ENCODE data around the gene HIRA. TPM values are rescaled to one million over a fixed set of nuclear protein-coding genes. Genes with fewer than 3 reads are reported as not detected.

HIRA gene
- total and polyA plus RNA-seq, 9 of the 15 experiments (the other 6 are each of a cell fraction or from before 2014, with no cell fraction given) = 0.96 to 132 (median 58.4) TPM

DNA sequence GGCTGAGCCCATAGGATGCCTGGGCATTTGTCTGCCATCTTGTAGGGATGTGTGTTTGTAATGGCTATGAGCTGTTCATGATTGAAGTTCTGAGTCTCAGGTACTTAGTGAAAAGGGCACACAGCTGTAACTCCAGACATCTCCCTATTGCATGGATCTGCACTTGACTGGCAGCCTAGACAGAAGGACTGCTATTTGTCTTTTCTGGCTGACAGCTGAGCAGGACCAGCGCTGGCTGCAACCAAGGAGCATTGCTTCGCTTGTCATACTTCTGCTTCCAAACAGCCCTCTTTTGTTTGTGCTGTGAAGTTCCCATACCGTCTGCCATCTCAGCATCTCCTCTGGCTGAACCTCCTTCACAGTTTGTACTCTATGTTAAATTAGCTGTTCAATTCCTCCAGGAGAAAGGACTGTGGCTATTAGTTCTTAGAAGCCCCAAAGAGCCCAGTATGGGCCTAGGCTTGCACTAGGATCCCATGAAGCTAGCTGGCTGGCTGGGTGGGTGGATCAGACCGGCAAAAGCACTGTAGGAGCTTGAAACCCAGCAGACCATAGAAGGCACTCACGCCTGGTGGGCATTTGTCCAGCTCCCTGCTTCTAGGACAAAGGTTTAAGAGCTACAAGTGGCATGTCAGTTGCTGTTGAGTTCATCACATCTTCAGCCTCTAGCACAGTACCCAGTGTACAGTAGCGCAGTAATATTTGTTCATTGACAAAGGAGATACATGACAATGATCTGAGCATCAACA is 20.4 kb downstream of the HIRA start (continued):
- TF ChIP-seq, protein P1, sequence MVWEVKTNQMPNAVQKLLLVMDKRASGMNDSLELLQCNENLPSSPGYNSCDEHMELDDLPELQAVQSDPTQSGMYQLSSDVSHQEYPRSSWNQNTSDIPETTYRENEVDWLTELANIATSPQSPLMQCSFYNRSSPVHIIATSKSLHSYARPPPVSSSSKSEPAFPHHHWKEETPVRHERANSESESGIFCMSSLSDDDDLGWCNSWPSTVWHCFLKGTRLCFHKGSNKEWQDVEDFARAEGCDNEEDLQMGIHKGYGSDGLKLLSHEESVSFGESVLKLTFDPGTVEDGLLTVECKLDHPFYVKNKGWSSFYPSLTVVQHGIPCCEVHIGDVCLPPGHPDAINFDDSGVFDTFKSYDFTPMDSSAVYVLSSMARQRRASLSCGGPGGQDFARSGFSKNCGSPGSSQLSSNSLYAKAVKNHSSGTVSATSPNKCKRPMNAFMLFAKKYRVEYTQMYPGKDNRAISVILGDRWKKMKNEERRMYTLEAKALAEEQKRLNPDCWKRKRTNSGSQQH (CRISPR knock-in tag; IDR thresholded peaks at IDR 0.05) = no peak
- TF ChIP-seq, protein P2, sequence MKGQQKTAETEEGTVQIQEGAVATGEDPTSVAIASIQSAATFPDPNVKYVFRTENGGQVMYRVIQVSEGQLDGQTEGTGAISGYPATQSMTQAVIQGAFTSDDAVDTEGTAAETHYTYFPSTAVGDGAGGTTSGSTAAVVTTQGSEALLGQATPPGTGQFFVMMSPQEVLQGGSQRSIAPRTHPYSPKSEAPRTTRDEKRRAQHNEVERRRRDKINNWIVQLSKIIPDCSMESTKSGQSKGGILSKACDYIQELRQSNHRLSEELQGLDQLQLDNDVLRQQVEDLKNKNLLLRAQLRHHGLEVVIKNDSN (CRISPR knock-in tag; IDR thresholded peaks at IDR 0.05) = no peak
- TF ChIP-seq ETV5 (CRISPR knock-in tag; IDR thresholded peaks at IDR 0.05; ENCODE audit: low read depth) = no peak
- TF ChIP-seq MYNN (IDR thresholded peaks at IDR 0.05) = no peak
- no peak for TF ChIP-seq MYNN (CRISPR knock-in tag; IDR thresholded peaks at IDR 0.05)
- TF ChIP-seq, protein P3, sequence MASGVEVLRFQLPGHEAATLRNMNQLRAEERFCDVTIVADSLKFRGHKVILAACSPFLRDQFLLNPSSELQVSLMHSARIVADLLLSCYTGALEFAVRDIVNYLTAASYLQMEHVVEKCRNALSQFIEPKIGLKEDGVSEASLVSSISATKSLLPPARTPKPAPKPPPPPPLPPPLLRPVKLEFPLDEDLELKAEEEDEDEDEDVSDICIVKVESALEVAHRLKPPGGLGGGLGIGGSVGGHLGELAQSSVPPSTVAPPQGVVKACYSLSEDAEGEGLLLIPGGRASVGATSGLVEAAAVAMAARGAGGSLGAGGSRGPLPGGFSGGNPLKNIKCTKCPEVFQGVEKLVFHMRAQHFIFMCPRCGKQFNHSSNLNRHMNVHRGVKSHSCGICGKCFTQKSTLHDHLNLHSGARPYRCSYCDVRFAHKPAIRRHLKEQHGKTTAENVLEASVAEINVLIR (CRISPR knock-in tag; IDR thresholded peaks at IDR 0.05) = no peak
- TF ChIP-seq ZNF197 (CRISPR knock-in tag; IDR thresholded peaks at IDR 0.05; ENCODE audit: low read depth) = no peak
- TF ChIP-seq IFI16 (CRISPR knock-in tag; IDR thresholded peaks at IDR 0.05) = no peak
- no peak for TF ChIP-seq JUN (IDR thresholded peaks at IDR 0.05; ENCODE audit: borderline replicate concordance, low read depth, low read length)
- no peak for TF ChIP-seq JUN (CRISPR knock-in tag; IDR thresholded peaks at IDR 0.05; ENCODE audit: borderline replicate concordance)
- TF ChIP-seq KLF1 (tag; IDR thresholded peaks at IDR 0.05) = no peak
- TF ChIP-seq PRPF4 (IDR thresholded peaks at IDR 0.05; ENCODE audit: insufficient read depth, low read depth, low read length, poor library complexity, severe bottlenecking) = no peak
- TF ChIP-seq, protein P4, sequence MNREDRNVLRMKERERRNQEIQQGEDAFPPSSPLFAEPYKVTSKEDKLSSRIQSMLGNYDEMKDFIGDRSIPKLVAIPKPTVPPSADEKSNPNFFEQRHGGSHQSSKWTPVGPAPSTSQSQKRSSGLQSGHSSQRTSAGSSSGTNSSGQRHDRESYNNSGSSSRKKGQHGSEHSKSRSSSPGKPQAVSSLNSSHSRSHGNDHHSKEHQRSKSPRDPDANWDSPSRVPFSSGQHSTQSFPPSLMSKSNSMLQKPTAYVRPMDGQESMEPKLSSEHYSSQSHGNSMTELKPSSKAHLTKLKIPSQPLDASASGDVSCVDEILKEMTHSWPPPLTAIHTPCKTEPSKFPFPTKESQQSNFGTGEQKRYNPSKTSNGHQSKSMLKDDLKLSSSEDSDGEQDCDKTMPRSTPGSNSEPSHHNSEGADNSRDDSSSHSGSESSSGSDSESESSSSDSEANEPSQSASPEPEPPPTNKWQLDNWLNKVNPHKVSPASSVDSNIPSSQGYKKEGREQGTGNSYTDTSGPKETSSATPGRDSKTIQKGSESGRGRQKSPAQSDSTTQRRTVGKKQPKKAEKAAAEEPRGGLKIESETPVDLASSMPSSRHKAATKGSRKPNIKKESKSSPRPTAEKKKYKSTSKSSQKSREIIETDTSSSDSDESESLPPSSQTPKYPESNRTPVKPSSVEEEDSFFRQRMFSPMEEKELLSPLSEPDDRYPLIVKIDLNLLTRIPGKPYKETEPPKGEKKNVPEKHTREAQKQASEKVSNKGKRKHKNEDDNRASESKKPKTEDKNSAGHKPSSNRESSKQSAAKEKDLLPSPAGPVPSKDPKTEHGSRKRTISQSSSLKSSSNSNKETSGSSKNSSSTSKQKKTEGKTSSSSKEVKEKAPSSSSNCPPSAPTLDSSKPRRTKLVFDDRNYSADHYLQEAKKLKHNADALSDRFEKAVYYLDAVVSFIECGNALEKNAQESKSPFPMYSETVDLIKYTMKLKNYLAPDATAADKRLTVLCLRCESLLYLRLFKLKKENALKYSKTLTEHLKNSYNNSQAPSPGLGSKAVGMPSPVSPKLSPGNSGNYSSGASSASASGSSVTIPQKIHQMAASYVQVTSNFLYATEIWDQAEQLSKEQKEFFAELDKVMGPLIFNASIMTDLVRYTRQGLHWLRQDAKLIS (CRISPR knock-in tag; IDR thresholded peaks at IDR 0.05) = no peak
- TF ChIP-seq EWSR1 (IDR thresholded peaks at IDR 0.05; ENCODE audit: borderline replicate concordance, low read depth, partially characterized antibody) = no peak
- TF ChIP-seq, protein P5, sequence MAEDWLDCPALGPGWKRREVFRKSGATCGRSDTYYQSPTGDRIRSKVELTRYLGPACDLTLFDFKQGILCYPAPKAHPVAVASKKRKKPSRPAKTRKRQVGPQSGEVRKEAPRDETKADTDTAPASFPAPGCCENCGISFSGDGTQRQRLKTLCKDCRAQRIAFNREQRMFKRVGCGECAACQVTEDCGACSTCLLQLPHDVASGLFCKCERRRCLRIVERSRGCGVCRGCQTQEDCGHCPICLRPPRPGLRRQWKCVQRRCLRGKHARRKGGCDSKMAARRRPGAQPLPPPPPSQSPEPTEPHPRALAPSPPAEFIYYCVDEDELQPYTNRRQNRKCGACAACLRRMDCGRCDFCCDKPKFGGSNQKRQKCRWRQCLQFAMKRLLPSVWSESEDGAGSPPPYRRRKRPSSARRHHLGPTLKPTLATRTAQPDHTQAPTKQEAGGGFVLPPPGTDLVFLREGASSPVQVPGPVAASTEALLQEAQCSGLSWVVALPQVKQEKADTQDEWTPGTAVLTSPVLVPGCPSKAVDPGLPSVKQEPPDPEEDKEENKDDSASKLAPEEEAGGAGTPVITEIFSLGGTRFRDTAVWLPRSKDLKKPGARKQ (CRISPR knock-in tag; IDR thresholded peaks at IDR 0.05) = no peak
